Fibroblast of skin of left quadriceps (primary cell): ENCODE measurements around the gene SLK.

Source experiments
- DNase-seq, 2 experiments: peaks; one replicate each; pipeline ENCODE4 v3.0.0-alpha.2; 2013; ENCODE audit warnings: low read depth in 2 of 2

The SLK gene

DNA sequence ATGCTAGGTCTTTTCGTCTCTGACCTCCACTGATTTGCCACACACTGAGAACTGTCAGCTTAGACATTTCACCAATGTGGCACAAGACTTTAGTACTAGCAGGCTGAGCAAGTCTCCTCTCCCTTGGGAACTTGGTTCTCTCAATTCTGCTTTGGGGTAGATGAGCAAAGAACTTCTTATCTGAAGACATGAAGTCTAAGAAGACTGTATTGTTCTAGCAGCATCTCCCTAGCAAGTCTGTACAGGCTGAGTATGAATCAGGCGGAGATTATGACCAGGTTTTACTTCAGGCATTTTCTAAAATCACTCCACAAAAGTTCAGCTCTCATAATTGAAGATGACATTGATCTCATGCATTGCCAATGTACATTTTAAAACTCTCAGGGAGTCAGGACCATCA, 25.1 kb upstream of the SLK start:
- no peak for DNase-seq

DNA sequence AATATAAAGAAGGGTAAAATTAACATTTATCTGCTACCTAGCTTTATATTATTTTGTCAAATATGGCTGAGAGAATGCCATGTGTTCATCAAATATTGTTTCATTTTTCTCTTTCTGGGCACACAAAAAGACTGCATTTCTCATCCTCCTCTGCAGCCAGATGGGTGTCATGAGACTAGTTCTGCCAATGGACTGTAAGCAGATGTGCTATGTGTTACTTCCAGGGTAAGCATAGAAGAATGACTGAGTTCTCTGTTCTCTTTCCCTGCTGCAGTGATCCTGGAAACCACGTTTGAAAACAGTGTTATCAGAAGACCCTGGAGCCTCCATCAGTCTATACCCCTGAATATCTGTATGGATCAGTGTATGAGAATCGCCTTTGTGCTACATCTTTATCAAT, 24.1 kb upstream of the SLK start:
- DNase-seq: no peak

DNA sequence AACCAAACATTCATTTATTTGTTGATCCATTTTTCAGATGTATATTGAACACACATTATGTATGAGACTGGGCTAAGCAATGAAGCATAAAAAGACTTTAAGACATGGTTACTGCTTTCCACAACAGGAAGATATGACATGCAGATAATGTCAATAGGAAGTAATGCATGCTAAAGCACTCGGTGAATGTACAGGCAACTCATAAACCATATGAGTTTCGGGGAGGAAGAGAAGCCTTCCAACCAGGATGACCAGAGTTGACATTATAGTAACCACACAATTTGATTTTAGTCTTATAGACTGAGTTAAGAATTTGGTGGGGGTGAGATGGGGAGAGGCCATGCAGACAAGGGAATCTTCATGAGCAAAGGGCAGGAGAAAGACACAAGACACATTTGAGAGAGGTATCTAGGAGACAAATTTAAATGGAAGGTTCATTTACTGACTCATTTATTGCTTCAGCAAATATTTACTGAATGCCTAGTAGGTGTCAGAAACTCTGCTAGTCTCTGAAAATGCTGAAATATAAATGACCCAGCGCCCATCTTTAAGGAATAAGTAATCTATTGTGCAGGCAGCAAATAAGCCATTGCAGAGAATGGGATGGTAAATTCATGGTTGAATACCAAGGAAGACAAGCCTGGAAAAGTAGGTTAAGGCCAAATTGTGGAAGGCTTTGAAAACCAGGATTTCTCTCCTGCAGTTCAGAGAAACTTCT, 19.0 kb upstream of the SLK start:
- DNase-seq: no peak

DNA sequence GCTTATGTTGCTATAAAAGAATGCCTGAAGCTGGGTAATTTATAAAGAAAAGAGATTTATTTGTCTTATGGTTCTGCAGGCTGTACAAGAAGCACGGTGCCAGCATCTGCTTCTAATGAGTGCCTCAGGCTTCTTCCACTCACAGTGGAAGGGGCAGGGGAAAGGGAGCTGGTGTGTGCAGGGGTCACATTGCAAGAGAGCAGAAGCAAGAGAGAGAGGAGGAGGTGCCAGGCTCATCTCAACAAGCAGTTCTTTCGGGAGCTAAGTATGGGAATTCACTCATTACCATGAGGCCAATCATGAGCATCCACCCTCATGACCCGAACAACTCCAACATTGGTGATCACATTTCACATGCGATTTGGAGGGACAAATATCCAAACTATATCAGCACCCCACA, 17.2 kb upstream of the SLK start:
- DNase-seq: no peak

DNA sequence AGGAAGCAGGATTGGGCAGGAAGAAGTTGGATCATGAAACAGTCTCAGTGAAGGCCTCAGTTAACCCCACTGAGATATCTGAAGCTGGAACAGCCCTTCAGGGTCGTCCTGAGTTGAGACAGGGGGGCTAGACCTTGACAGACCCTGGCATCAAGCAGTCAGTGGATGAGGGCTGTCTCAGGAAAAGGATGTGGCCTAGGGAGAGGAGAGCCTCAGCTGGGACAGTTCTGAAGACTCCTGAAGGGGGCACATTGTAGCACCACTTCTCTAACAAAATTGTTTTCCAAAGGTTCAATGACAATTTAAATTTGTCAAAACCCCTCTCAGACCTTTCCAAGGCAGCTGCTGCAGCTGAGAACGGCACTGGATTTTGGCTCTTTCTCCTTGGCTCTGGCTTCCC, 15.8 kb upstream of the SLK start:
- no peak for DNase-seq

DNA sequence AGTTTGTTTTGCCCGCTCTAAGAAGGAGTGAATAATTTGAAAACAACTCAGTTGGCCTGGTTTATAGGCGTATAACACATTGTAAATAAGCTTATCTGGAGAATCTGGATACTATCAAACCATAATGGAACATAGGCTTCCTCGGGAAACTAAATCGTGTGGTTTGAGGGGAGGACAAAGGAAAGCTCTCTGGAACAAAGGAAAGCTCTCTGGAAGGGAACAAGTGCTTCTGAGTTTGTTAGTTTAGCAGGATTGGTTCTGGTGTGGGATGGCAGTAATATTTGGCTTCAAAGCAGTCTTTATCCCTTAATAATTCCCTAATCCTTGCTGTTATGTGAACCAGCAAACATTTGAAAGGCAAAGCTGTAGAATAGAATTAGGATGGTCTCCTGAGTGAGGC, 15.0 kb upstream of the SLK start:
- DNase-seq: no peak

DNA sequence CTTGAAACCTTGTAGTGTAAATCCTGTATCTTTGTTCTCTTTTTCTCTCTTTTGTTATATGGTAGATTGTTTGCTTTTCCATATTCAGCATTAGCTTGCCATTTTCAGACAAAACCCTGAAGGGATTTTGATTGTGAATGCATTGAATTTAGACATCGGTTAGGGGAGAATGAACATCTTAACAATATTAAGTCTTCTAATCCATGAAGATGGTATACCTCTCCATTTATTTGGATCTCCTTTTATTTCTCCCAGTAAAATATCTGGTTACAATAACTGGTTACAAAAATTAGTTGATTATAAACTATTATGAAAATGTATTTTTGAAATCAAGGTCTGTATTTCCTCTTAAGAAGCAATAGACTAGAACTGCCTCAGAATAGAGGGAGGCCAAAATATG, 12.4 kb upstream of the SLK start:
- no peak for DNase-seq

DNA sequence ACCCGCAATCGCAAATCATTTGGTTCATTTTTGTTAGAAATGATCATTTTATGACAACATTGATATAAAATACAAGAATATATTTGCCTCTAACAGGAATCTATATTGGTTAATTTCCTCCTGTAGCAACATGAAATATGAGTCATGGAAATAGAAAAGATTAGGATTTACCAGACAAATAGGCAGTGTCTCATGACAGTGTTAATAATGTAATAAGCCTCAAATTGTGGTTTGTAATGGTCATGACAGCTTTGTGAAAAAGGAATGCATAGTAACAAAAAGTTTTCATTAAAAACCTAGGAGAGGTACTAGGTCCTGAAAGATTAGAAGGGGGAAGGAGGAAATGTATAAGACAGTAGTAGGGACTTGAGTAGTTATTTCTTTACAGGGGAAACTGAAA, 7.9 kb upstream of the SLK start:
- DNase-seq: no peak

DNA sequence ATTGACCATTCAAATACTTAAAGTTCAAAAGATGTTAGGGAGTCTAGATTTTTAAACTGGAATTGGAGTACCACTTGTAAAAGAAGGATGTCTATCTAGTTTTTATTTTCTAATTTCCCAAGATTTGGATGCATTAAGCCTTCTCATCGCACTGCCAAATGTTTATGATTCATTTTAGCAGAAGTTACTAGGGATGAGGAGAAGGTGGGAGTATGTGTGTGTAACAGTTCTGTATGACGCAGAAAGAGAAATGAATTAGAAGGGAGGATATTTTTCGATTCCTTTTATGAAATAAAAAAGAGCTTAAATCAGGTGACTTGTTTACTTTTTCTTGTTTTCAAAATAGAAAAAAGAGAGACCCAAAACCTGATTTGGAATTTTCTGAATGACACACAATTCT, 6.8 kb upstream of the SLK start:
- DNase-seq: no peak

DNA sequence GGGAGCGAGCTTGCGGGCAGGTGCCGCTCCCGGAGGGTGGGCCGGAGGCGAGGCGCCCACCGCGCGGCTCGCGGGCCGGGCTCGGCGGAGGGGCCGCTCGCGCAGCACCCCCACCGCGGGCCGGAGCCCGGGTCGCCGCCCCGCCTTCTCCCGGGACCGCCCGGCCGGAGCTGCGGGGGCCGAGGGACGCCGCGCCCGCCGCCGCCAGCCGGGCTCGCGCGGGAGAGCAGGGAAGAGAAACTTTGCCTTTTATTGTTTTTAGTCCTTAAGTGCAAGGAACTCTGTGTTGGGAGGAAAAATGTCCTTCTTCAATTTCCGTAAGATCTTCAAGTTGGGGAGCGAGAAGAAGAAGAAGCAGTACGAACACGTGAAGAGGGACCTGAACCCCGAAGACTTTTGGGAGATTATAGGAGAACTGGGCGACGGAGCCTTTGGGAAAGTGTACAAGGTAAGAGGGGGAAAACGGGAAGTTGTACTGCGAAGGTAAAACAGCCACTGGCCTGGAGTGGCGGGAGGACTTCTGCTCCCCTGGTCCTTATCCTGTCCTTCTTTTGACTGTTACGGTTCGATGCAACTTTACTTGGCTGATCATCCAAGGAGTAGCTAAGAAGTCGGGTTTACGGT, 620 bp downstream of the SLK start:
- no peak for DNase-seq

DNA sequence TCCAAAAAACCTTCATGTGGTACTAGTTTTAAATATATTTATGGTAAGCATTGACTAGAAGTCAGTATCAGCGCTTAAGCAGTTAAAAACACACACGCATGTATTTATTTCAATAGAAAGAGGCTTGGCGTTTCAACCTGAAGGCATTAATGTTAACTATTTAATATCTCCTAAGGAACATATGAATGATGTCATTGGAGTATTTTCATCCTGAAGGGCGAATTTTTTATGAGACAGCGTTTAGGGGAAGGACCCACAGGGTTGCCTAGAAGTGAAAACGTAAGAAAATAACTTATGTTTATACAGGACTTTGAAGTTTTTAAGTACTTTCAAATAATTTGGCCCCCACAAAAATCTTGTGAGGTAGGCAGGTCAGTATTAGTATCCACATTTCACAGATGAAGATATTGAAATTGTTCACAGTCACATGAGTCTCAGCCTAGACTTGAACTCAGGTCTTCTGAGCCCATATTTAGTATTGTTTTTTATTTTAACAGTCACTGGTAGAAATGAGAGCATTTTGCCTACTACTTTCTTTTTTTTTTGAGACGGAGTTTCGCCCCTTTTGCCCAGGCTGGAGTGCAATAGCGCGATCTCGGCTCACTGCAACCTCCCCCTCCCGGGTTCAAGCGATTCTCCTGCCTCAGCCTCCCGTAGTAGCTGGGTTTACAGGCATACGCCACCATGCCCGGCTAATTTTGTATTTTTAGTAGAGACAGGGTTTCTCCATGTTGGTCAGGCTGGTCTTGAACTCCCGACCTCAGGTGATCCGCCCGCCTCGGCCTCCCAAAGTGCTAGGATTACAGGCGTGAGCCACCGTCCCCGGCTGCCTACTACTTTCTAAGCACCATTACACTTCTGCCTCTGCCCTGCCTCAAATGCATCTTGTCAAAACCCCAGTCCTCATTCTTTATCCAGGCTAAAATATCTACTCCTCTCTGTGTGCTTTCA, 1.8 kb downstream of the SLK start:
- no peak for DNase-seq

DNA sequence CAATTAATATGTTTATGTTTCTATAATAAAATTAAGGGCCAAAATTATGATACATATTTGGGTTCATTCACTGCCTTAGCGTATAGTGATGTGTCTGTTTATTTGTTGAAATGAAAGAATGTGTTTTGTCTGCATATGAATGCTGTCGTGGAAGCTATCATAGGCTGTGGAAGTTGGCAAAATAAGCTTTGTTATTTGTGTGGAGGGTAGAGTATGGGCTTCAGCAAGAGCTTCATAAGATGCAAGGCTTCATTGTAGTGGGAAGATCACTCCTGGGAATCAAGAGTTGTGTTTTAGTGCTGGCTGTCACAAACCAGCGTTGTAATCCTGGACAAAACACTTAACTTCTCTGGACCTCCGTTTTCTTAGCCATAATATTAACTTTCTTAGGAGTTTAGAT, 2.5 kb downstream of the SLK start:
- DNase-seq: no peak

DNA sequence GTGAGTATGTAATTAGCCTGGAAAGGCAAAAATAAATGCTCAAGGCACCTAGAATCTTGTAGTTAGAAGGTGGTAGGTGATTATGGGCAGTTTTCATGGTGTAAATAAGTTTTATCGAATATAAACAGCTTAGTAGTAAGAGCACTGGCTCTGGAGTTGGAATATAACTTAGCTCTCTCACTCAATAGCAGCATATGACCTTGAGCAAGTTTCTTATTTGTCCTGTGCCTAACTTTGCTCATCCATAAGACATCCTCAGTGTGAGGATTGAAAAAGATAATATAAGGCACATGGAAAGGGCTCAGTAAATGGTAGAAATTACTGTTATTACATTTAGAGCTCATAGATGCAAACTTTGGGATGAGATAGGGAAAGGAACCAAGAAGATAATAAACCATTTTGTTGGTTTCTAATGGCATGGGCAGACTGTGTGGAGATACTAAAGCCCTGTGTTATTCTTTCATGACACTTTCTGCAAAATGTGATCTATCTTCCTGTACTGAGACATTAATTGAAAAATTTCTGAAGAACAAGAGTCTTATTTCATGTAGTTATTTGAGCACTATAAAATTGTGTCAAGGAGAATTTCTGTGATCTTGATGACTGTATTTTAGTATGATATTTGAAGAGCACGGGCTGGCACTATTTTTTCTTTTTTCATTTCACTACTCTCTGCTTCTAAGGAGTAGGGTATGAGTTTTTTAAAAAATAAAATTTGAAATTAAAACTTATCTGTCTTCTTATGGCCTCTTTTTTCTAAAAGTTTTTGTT, 3.1 kb downstream of the SLK start:
- DNase-seq: no peak

DNA sequence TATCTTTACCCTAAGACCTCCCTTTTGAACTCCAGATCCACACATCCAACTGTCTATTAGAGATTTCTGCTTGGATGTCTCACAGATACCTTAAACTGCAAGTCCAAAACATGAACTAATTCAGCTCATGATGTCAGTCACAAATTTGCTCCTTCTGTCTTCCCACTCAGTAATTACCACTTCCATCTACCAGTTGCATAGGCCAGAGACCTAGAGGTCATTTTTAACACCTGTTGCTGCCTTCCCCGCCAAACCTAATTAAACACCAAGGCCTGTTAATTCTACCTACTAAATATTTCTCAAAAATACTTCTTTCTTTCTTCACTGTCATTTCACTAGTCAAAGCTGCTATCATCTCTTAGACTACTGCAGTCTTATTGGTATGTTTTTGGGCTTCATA, 8.2 kb downstream of the SLK start:
- no peak for DNase-seq

DNA sequence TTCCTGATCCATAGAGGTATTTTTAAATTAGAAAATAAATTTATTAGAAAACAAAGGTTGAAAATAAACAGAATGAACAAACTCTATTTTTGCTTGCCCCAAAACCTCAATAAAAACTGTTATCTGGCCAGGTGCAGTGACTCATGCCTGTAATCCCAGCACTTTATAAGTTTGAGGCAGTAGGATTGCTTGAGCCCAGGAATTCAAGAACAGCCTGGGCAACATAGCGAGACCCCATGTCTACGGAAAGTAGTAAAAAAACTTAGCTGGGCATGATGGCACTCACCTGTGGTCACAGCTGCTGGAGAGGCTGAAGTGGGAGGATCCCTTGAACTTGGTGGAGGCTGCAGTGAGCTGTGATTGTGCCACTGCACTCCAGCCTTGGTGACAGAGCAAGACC, 10.3 kb downstream of the SLK start:
- no peak for DNase-seq

DNA sequence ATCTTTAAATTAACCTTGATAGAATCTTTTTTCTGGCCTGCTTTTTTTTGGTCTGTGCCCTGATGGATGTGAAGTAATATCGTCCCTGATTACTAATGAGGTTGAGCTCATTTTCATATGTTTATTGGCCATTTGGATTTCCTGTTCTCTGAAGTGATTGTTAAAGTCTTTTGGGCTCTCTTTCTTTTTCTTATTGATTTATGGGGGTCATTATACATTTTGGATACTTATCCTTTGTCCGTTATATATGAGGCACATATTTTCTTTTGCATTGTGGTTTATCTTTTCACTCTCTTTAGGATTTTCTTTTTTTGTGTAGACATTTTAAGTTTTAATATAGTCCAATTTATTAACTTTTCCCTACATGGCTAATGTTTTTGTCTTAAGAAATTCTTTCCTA, 12.6 kb downstream of the SLK start:
- no peak for DNase-seq

DNA sequence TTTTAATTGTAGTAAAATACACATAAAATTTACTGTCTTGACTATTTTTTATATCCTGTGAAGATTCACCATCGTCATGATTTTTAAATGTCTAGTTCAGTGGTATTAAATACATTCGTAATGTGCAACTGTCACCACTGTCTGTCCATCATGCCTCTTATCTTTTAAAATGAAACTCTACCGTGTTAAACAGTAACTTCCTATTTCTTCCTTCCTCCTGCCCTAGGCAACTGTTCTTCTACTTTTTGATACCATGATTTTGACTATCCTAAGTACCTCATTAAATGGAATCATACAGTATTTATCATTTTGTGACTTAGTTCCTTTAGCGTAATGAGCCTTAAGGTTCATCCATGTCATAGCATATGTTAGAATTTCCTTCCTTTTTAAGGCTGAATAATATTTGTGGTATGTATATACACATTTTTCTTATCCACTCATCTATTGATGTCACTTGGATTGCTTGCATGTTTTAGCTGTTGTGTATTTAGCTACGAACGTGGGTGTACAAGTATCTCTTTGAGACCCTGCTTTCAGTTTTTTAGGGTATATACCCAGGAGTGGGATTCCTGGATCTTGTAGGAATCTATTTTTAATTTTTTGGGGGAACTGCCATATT, 13.5 kb downstream of the SLK start:
- DNase-seq: no peak

DNA sequence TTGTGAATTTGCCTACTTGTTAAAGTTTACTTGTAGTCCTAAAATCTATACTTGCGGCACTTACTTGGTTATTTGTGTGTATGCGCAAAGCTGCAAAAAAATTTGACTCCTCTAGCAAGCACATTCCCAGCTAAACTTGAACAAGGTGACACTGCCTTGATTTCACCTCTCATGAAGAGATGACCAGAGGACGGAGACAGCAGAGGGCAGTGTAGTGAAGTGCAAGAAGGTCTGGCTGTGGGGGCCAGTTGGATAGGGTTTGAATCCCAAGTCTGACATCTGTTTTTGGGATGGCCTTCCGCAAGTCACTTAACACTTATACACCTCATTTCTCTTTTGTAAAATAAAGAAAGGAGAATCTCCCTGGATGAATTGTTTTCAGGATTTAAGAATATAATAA, 15.7 kb downstream of the SLK start:
- DNase-seq: no peak

DNA sequence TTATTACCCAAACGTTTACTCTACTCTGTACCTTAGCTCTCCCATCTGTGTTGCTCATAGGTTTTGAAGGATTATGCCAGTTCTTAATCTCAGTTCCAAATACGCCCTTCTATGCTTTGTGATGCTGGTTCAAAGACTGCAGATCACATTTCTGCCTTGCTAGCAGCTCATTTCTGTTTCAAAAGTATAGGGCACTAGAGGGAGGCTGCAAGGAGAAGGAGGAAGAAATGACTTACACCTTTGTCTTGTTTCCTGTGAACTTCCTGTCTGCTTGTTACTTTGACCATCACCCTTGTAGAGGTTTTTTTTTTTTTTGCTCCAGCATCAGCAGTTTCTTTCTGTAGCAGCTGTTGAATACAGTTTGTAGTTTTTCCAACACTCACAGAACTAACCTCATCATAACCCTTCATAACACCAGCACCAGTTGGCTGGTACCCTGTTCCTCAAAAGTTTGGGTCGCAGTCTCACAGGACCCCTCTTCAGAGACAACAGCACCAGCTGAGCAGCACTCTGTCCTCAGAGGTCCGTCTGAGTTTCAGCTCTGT, 16.5 kb downstream of the SLK start:
- DNase-seq: no peak

DNA sequence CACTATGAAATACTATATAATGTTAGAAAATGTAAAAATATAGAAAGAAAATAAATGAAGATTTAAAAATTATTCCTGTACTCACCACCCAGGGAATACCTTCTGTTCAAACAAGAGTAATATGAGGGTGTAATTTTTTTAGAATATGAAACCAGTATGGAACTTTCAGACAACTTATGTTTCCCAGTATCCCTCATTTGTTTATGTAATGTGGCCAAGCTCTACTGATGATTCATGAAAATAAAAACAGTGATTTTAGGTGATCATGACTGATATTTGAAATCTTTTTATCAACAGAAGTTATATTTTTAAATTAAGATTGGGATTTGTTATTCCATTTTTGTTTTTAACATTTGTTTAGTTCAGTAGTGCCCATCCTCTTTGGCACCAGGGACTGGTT, 18.8 kb downstream of the SLK start:
- DNase-seq: no peak

DNA sequence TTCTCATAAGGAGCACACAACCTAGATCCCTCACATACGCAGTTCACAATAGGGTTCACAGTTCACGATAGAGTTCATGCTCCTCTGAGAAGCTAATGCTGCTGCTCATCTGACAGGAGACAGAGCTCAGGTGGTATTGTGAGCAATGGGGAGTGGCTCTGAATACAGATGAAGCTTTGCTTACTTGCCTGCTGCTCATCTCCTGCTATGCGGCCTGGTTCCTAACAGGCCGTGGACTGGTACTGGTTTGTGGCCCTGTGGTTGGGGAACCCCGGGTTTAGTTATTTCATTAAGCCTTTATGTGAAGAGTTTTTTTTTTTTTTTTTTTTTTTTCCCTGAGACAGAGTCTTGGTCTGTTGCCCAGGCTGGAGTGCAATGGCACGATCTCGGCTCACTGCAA, 19.4 kb downstream of the SLK start:
- no peak for DNase-seq
